Mammary epithelial cell (primary cell): ENCODE measurements around the gene ZC4H2.

ENCODE experiments used
- CTCF ChIP-seq, 2 donors: IDR thresholded peaks in 1 of 2; conservative IDR thresholded peaks in 1 of 2; 2 replicates each; pipeline ENCODE4 v1.5.1; 2011 to 2012; ENCODE audit warnings: inconsistent platforms in 2 of 2, low read length in 2 of 2, mild to moderate bottlenecking in 2 of 2, control low read depth in 1 of 2, low read depth in 1 of 2; ENCODE audit not compliant: insufficient read depth in 1 of 2; ENCODE audit errors: extremely low read depth in 1 of 2
- EZH2 ChIP-seq: IDR thresholded peaks from 2 replicates; pipeline ENCODE4 v1.6.1; 2012; ENCODE audit warnings: low read length, inconsistent platforms, borderline replicate concordance

GRCh38 chrX:64867217-64867616 is 109.0 kb downstream of the ZC4H2 start:
- TF ChIP-seq CTCF (conservative IDR thresholded peaks at IDR 0.05 in 1 of 2, IDR thresholded peaks at IDR 0.05 in 1 of 2; ENCODE audit: extremely low read depth in 1 of 2, insufficient read depth in 1 of 2, low read depth in 1 of 2, low read length in 2 of 2), result no peak
- no peak for TF ChIP-seq EZH2
